Measurements from ENCODE around the gene GLT1D1. TPM values are rescaled to one million over a fixed set of nuclear protein-coding genes. Genes with fewer than 3 reads are reported as not detected.
A peak's percentile ranks its signal among the peaks of the same experiment; 100 is the strongest.

Gene GLT1D1
- total and polyA plus RNA-seq, 2 of the 8 experiments (the other 6 are each of a cell fraction or from before 2014, with no cell fraction given) = 1.5 to 3.6 TPM

DNA sequence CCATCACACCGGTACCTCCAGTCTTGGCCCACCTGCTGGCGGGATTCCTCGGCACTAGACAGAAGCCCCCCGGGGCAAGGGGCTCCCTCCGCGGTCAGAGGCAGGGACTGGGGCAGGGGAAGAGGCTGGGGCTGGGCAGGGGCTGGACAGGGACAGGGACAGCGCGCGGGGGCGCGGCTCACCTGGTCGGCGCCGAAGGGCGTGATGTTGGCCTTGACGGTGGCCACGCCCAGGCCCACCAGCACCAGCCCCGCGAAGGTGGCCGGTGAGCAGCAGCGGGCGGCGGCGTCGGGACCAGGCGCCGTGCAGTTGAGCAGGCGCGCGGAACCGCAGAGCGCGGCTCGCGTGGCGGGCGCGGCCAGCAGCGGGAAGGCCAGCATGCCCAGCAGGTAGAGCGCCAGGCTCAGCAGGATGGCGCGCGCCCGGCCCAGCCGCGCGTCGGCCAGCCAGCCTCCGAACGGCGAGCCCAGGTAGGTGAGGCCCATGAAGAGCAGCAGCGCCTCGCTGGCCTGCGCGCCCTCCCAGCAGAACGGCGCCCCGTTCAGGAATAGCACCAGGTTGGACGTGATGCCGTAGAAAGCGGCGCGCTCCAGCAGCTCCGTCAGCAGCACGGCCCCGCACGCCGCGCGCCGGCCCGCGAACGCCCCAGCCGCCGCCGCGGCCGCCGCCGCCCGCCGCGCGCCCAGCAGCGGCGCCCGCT is 29.9 kb upstream of the GLT1D1 start (continued):
- TF ChIP-seq, protein P1, sequence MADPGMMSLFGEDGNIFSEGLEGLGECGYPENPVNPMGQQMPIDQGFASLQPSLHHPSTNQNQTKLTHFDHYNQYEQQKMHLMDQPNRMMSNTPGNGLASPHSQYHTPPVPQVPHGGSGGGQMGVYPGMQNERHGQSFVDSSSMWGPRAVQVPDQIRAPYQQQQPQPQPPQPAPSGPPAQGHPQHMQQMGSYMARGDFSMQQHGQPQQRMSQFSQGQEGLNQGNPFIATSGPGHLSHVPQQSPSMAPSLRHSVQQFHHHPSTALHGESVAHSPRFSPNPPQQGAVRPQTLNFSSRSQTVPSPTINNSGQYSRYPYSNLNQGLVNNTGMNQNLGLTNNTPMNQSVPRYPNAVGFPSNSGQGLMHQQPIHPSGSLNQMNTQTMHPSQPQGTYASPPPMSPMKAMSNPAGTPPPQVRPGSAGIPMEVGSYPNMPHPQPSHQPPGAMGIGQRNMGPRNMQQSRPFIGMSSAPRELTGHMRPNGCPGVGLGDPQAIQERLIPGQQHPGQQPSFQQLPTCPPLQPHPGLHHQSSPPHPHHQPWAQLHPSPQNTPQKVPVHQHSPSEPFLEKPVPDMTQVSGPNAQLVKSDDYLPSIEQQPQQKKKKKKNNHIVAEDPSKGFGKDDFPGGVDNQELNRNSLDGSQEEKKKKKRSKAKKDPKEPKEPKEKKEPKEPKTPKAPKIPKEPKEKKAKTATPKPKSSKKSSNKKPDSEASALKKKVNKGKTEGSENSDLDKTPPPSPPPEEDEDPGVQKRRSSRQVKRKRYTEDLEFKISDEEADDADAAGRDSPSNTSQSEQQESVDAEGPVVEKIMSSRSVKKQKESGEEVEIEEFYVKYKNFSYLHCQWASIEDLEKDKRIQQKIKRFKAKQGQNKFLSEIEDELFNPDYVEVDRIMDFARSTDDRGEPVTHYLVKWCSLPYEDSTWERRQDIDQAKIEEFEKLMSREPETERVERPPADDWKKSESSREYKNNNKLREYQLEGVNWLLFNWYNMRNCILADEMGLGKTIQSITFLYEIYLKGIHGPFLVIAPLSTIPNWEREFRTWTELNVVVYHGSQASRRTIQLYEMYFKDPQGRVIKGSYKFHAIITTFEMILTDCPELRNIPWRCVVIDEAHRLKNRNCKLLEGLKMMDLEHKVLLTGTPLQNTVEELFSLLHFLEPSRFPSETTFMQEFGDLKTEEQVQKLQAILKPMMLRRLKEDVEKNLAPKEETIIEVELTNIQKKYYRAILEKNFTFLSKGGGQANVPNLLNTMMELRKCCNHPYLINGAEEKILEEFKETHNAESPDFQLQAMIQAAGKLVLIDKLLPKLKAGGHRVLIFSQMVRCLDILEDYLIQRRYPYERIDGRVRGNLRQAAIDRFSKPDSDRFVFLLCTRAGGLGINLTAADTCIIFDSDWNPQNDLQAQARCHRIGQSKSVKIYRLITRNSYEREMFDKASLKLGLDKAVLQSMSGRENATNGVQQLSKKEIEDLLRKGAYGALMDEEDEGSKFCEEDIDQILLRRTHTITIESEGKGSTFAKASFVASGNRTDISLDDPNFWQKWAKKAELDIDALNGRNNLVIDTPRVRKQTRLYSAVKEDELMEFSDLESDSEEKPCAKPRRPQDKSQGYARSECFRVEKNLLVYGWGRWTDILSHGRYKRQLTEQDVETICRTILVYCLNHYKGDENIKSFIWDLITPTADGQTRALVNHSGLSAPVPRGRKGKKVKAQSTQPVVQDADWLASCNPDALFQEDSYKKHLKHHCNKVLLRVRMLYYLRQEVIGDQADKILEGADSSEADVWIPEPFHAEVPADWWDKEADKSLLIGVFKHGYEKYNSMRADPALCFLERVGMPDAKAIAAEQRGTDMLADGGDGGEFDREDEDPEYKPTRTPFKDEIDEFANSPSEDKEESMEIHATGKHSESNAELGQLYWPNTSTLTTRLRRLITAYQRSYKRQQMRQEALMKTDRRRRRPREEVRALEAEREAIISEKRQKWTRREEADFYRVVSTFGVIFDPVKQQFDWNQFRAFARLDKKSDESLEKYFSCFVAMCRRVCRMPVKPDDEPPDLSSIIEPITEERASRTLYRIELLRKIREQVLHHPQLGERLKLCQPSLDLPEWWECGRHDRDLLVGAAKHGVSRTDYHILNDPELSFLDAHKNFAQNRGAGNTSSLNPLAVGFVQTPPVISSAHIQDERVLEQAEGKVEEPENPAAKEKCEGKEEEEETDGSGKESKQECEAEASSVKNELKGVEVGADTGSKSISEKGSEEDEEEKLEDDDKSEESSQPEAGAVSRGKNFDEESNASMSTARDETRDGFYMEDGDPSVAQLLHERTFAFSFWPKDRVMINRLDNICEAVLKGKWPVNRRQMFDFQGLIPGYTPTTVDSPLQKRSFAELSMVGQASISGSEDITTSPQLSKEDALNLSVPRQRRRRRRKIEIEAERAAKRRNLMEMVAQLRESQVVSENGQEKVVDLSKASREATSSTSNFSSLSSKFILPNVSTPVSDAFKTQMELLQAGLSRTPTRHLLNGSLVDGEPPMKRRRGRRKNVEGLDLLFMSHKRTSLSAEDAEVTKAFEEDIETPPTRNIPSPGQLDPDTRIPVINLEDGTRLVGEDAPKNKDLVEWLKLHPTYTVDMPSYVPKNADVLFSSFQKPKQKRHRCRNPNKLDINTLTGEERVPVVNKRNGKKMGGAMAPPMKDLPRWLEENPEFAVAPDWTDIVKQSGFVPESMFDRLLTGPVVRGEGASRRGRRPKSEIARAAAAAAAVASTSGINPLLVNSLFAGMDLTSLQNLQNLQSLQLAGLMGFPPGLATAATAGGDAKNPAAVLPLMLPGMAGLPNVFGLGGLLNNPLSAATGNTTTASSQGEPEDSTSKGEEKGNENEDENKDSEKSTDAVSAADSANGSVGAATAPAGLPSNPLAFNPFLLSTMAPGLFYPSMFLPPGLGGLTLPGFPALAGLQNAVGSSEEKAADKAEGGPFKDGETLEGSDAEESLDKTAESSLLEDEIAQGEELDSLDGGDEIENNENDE (IDR thresholded peaks at IDR 0.05; ENCODE audit: insufficient replicate concordance, low read length) = no peak
- TF ChIP-seq KDM1A (IDR thresholded peaks at IDR 0.05; ENCODE audit: borderline replicate concordance, low read length) (no peak), RFX5 (IDR thresholded peaks at IDR 0.05; ENCODE audit: borderline replicate concordance, low read depth, low read length) (no peak), TCF12 (IDR thresholded peaks at IDR 0.05; ENCODE audit: low read depth, low read length) (no peak), MAFK (IDR thresholded peaks at IDR 0.05; ENCODE audit: low read depth, low read length) (no peak), CBX5 (IDR thresholded peaks at IDR 0.05; ENCODE audit: low read depth, low read length) (no peak), POLR2A (IDR thresholded peaks at IDR 0.05; ENCODE audit: control extremely low read depth in 1 of 2, low read depth in 2 of 2, low read length in 2 of 2) (peak in 1 of 2 experiments; percentile 64)
- TF ChIP-seq, protein P2, sequence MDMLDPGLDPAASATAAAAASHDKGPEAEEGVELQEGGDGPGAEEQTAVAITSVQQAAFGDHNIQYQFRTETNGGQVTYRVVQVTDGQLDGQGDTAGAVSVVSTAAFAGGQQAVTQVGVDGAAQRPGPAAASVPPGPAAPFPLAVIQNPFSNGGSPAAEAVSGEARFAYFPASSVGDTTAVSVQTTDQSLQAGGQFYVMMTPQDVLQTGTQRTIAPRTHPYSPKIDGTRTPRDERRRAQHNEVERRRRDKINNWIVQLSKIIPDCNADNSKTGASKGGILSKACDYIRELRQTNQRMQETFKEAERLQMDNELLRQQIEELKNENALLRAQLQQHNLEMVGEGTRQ (IDR thresholded peaks at IDR 0.05; ENCODE audit: low read length) = no peak

Data from H1 (cell line).